CD4-positive, alpha-beta T cell treated with Interleukin-12 subunit alpha and Interleukin-12 subunit beta, for 1 hour (primary cell): ENCODE results near the gene ERCC1.

ENCODE experiments used
- DNase-seq: peaks from one replicate; pipeline ENCODE4 v3.0.0-alpha.2; 2020

Gene ERCC1

DNA sequence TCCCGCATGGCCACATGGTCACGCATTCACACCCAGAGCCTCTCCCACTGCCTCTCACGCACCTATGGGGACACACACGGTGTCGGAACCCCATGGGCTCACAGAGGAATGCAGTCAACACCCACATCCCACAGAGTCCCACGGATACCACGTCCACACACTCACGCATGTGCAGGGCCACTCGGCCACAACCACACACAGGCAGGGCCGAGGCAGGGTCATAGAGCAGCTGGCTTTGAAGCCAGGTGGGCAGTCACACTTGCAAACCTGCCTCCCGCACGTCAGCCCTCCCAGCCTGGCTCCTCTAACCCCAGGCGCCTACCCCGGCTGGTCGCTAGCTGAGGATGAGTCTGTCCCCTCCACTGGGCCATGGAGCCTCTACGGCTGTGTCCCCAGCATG is 61.4 kb downstream of the ERCC1 start:
- no peak for DNase-seq

DNA sequence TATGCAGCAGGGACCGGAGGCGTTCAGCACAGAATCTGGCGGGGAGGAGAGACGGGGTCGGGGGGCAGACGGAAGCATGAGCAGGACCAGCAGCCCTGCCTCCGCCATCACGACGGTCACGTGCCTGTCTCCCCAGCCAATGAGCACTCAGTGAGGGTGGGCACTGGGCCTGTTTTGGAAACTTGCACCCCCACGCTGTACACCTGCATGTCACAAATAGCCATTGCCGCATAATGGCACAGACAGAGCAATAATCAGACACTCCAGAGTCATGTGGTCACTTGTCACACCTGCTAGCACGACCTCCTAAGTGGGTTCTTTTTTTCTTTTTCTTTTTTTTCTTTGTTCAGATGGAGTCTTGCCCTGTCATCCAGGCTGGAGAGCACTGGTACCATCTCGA is 62.1 kb downstream of the ERCC1 start:
- DNase-seq, result no peak

- no peak for DNase-seq
Observed at GRCh38 chr19:45358213-45358792, 65.4 kb downstream of the ERCC1 start.

DNA sequence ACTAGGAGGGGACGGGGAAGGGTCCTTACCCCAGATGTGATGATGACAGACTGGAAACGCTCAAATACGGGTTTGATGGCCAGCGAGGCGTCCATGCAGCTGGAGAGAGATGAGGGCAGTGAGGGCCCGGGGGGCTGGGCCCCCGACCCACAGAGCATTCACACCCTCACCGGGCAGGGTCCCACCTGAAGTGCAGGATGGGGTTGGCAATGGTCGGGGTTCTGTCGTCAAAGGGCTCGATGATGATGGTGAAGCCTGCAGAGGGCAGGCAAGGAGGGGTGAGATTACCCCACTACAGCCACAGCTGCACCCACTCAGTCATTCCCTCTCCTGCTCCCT is 66.3 kb downstream of the ERCC1 start:
- DNase-seq, result no peak
